Caco-2 (cell line): Measurements from ENCODE around the gene NONO. TPM values are rescaled to one million over a fixed set of nuclear protein-coding genes. Genes with fewer than 3 reads are reported as not detected.
"Not testable (repeated sequence)": the region's sequence is repeated elsewhere in the genome, so short reads cannot be mapped to it uniquely, and the experiment has no call there.

ENCODE experiments used
- BruUV-seq: library from RNA; stranded (reverse); fragments of 400-500 nt; replicated peaks from 2 replicates; lab custom pipeline; 2021; lab: Mats Ljungman, UMichigan
- CTCF ChIA-PET: fragments of 300-600 bp; sonication (Branson Sonifier 250); formaldehyde crosslinking; loops from one replicate; lab custom pipeline; 2022; ENCODE audit warnings: antibody characterized with exemption; lab: Charles Lee
- POLR2A ChIA-PET: fragments of 300-600 bp; sonication (Branson Sonifier 250); formaldehyde crosslinking; loops from one replicate; lab custom pipeline; 2022; ENCODE audit warnings: antibody characterized with exemption; lab: Charles Lee
- DNase-seq, 2 experiments: peaks; one replicate each; pipeline versions ENCODE4 v3.0.0 to v3.0.0-alpha.2; 2020 to 2022
- H3K27me3 ChIP-seq: replicated peaks from 2 replicates; pipeline ENCODE4 v1.6.0; 2011; ENCODE audit warnings: low read length; ENCODE audit not compliant: control insufficient read depth, insufficient read depth
- H3K36me3 ChIP-seq: 2 replicates; pipeline ENCODE4 v1.5.1; 2011; ENCODE audit warnings: low read length; ENCODE audit not compliant: control insufficient read depth, insufficient read depth
- H3K4me1 ChIP-seq: fragments of 250-450 bp; sonication (Bioruptor Pico); 2 replicates; pipeline ENCODE4 v1.5.1; 2020; ENCODE audit warnings: mild to moderate bottlenecking
- H3K4me3 ChIP-seq: 2 replicates; pipeline ENCODE4 v1.5.1; 2011; ENCODE audit warnings: low read depth, mild to moderate bottlenecking, control low read depth, low read length
- H3K9me3 ChIP-seq: fragments of 250-450 bp; sonication (Bioruptor Pico); 2 replicates; pipeline ENCODE4 v1.5.1; 2020; ENCODE audit warnings: mild to moderate bottlenecking, moderate library complexity
- H3K27ac Mint-ChIP-seq: one replicate; pipeline ENCODE4 v1.8.0; 2022; ENCODE audit warnings: mixed read lengths; ENCODE audit not compliant: unreplicated experiment
- H3K27me3 Mint-ChIP-seq: one replicate; pipeline ENCODE4 v1.8.0; 2022; ENCODE audit warnings: mixed read lengths; ENCODE audit not compliant: insufficient read depth, unreplicated experiment
- H3K36me3 Mint-ChIP-seq: one replicate; pipeline ENCODE4 v1.8.0; 2022; ENCODE audit warnings: mild to moderate bottlenecking, mixed read lengths; ENCODE audit not compliant: insufficient read depth, unreplicated experiment
- H3K4me1 Mint-ChIP-seq: one replicate; pipeline ENCODE4 v1.8.0; 2022; ENCODE audit warnings: low read depth, mixed read lengths; ENCODE audit not compliant: unreplicated experiment
- H3K4me3 Mint-ChIP-seq: one replicate; pipeline ENCODE4 v1.8.0; 2022; ENCODE audit warnings: mild to moderate bottlenecking, moderate library complexity, mixed read lengths; ENCODE audit not compliant: unreplicated experiment
- H3K9me3 Mint-ChIP-seq: one replicate; pipeline ENCODE4 v1.8.0; 2022; ENCODE audit warnings: mixed read lengths; ENCODE audit not compliant: unreplicated experiment
- CTCF ChIP-seq, 2 experiments: fragments of 200-600 bp in 1 of 2; IDR thresholded peaks; 1 replicate in 1 of 2; 2 replicates in 1 of 2; pipeline versions ENCODE4 v1.5.1 to v1.8.0; 2011 to 2022; ENCODE audit warnings: antibody characterized with exemption in 1 of 2, control low read depth in 1 of 2, inconsistent platforms in 1 of 2, low read depth in 1 of 2, low read length in 1 of 2, mild to moderate bottlenecking in 1 of 2, moderate library complexity in 1 of 2; ENCODE audit not compliant: insufficient read depth in 1 of 2, severe bottlenecking in 1 of 2, unreplicated experiment in 1 of 2
- intact Hi-C: fragments of 100-400 bp; cut with micrococcal nuclease; formaldehyde crosslinking; loops from one replicate; pipeline ENCODE4 v1.10.0; 2022; ENCODE audit not compliant: unreplicated experiment
- total RNA-seq: library from RNA; stranded (reverse); gene quantifications from 2 replicates; pipeline ENCODE4 v1.2.3, GENCODE V29; 2022

The NONO gene
- total RNA-seq, 1 experiment from 2014 or later = 477 TPM

GRCh38 chrX:71315917-71316316, 32.5 kb downstream of the NONO start:
- CTCF ChIA-PET = no interaction called here
- Histone ChIP-seq H3K36me3 (no peaks in the 10 kb centered on the region), H3K4me3 (no peak overlapping the region), H3K9me3 (no peaks in the 10 kb centered on the region), H3K27me3 (no peaks in the 10 kb centered on the region), H3K4me1 (no peaks in the 10 kb centered on the region)
- POLR2A ChIA-PET = no interaction called here
- no peak overlapping the region for H3K27ac Mint-ChIP-seq
- peaks cover 16% of the 10 kb centered on the region for H3K36me3 Mint-ChIP-seq
- no peaks in the 10 kb centered on the region for H3K27me3 Mint-ChIP-seq
- DNase-seq = no peak
- no peak for TF ChIP-seq CTCF (IDR thresholded peaks at IDR 0.05; ENCODE audit: insufficient read depth in 1 of 2, low read depth in 1 of 2, low read length in 1 of 2, severe bottlenecking in 1 of 2, unreplicated experiment in 1 of 2)
- no peak overlapping the region for H3K4me3 Mint-ChIP-seq
- H3K9me3 Mint-ChIP-seq = no peaks in the 10 kb centered on the region
- BruUV-seq = no TSS peak
- intact Hi-C loops = no loop called here
- no peaks in the 10 kb centered on the region for H3K4me1 Mint-ChIP-seq

- H3K4me3 Mint-ChIP-seq, intact Hi-C loops, H3K36me3 ChIP-seq, BruUV-seq, H3K4me1 Mint-ChIP-seq, H3K4me3 ChIP-seq, CTCF ChIA-PET, H3K4me1 ChIP-seq, H3K9me3 Mint-ChIP-seq, H3K27me3 Mint-ChIP-seq, H3K9me3 ChIP-seq, DNase-seq, H3K27ac Mint-ChIP-seq, H3K36me3 Mint-ChIP-seq, POLR2A ChIA-PET, H3K27me3 ChIP-seq: not testable (repeated sequence)
These were observed 33.5 kb downstream of the NONO start for GRCh38 chrX:71316959-71317358.

GRCh38 chrX:71320126-71320525, 36.7 kb downstream of the NONO start:
- no peaks in the 10 kb centered on the region for H3K36me3 ChIP-seq
- no peaks in the 10 kb centered on the region for H3K4me1 ChIP-seq
- DNase-seq = no peak
- no peaks in the 10 kb centered on the region for H3K27me3 Mint-ChIP-seq
- H3K9me3 ChIP-seq = no peaks in the 10 kb centered on the region
- intact Hi-C loops = no loop called here
- no peak for TF ChIP-seq CTCF (IDR thresholded peaks at IDR 0.05; ENCODE audit: insufficient read depth in 1 of 2, low read depth in 1 of 2, low read length in 1 of 2, severe bottlenecking in 1 of 2, unreplicated experiment in 1 of 2)
- no peaks in the 10 kb centered on the region for H3K9me3 Mint-ChIP-seq
- CTCF ChIA-PET = no interaction called here
- H3K27me3 ChIP-seq = no peaks in the 10 kb centered on the region
- H3K4me3 ChIP-seq = no peak overlapping the region
- no TSS peak for BruUV-seq
- peaks cover 7% of the 10 kb centered on the region for H3K4me1 Mint-ChIP-seq
- H3K27ac Mint-ChIP-seq = no peak overlapping the region
- peaks cover 3% of the 10 kb centered on the region for H3K36me3 Mint-ChIP-seq
- POLR2A ChIA-PET = no interaction called here
- no peak overlapping the region for H3K4me3 Mint-ChIP-seq

- DNase-seq = peak in 1 of 2 experiments; percentile 31
- no peaks in the 10 kb centered on the region for H3K4me1 ChIP-seq
- ChIA-PET CTCF (no interaction called here), POLR2A (no interaction called here)
- H3K9me3 ChIP-seq = peaks cover 2% of the 10 kb centered on the region; the same call in 1 of the 2 replicates
- TF ChIP-seq CTCF (IDR thresholded peaks at IDR 0.05; ENCODE audit: insufficient read depth in 1 of 2, low read depth in 1 of 2, low read length in 1 of 2, severe bottlenecking in 1 of 2, unreplicated experiment in 1 of 2) = no peak
- intact Hi-C loops = no loop called here
- Mint-ChIP-seq H3K27me3 (no peaks in the 10 kb centered on the region), H3K27ac (peak overlapping the region; percentile 73), H3K4me3 (no peak overlapping the region), H3K9me3 (no peaks in the 10 kb centered on the region), H3K36me3 (no peaks in the 10 kb centered on the region), H3K4me1 (peaks cover 7% of the 10 kb centered on the region)
- no TSS peak for BruUV-seq
- H3K27me3 ChIP-seq = no peaks in the 10 kb centered on the region
- no peak overlapping the region for H3K4me3 ChIP-seq
- no peaks in the 10 kb centered on the region for H3K36me3 ChIP-seq
These were observed 38.3 kb downstream of the NONO start for GRCh38 chrX:71321731-71322130.

GRCh38 chrX:71324452-71324851, 41.0 kb downstream of the NONO start:
- H3K4me3 ChIP-seq, H3K27me3 ChIP-seq, H3K27me3 Mint-ChIP-seq, H3K27ac Mint-ChIP-seq, H3K9me3 Mint-ChIP-seq, H3K9me3 ChIP-seq, H3K4me3 Mint-ChIP-seq, BruUV-seq, H3K4me1 Mint-ChIP-seq, H3K36me3 ChIP-seq, intact Hi-C loops, DNase-seq, H3K4me1 ChIP-seq, CTCF ChIA-PET, POLR2A ChIA-PET, H3K36me3 Mint-ChIP-seq: not testable (repeated sequence)
